Measurements from ENCODE around the gene NUDT14. TPM values are rescaled to one million over a fixed set of nuclear protein-coding genes. Genes with fewer than 3 reads are reported as not detected.

The NUDT14 gene
- total RNA-seq, 1 donor from 2014 or later: 37.4 TPM

DNA sequence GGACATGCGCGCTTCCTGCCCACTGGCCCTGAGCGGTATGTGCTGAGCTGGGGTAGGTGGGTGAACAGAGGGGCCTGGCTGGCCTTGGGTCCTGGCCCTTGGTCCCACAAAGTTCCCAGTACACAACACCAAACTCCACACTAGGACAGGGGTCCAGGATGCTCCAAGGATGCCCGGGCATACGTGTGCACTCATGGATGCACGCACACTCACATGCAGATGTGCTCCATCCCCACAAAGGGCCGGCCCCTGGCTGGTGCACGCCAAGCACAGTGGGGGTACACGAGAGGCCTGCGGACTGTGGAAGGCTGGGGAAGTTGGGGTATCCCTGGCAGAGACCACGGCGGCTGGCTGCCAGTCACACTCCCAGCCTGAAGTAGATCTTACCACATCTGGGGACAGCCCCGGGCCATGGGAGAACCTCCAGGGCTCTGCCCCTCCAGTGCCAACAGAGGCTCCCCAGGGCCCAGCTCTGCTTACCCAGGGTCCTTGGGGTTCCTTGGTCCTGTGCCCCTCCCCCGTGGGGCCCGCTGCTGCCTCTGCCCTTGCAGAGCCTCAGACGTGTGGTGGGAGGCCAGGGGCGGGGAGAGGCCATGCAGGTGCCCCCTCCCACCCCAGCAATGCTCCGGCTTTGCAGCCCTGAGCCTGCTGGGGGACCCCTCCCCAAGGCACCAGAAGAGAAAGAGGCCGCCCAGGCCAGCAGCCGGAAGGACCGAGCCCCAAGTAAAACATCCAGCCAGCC, 24.0 kb upstream of the NUDT14 start:
- Mint-ChIP-seq H3K27me3 (ENCODE audit: low read depth) (no peaks in the 10 kb centered on the region), H3K27ac (ENCODE audit: unreplicated experiment) (no peak overlapping the region), H3K4me3 (ENCODE audit: unreplicated experiment) (no peak overlapping the region), H3K36me3 (ENCODE audit: low read depth) (no peaks in the 10 kb centered on the region), H3K9me3 (ENCODE audit: low read depth) (no peaks in the 10 kb centered on the region), H3K4me1 (ENCODE audit: low read depth) (peaks cover 4% of the 10 kb centered on the region)
- DNase-seq (ENCODE audit: low spot score): no peak
- TF ChIP-seq CTCF (IDR thresholded peaks at IDR 0.05): no peak

DNA sequence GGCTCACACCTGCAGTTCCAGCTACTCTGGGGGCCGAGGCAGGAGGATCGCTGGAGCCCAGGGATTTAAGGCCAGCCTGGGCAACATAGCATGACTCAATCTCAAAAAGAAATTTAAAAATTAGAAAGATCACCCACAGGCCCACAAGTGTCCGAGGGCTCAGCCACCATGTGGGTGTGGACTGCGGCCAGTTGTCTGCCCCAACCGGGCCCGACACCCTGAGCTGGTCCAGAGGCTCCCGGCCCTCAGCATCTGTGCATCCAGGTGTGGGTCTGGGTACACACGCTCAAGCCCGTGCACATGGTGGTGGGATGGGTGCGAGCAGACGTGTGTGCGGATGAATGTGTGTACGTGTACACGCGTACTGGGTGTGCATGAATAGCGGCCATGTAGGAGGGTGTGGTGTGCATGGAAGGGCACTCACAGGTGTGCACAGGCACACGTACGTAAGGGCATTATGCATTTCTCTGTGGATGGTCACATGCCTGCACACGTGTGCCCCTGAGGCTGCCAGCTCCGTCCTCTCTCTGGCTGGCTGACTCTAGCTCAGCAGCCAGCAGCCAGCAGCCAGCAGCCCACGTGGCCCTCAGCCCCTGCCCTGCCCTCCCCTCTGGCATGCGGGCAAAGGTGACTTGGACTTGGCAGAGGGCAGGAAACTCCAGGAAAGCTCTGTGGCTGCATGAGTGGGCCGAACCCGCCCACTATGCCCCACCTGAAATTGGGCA, 23.3 kb upstream of the NUDT14 start:
- H3K4me3 Mint-ChIP-seq (ENCODE audit: unreplicated experiment): no peak overlapping the region
- no peaks in the 10 kb centered on the region for H3K27me3 Mint-ChIP-seq (ENCODE audit: low read depth)
- H3K9me3 Mint-ChIP-seq (ENCODE audit: low read depth): no peaks in the 10 kb centered on the region
- no peak overlapping the region for H3K27ac Mint-ChIP-seq (ENCODE audit: unreplicated experiment)
- H3K4me1 Mint-ChIP-seq (ENCODE audit: low read depth): peaks cover 6% of the 10 kb centered on the region
- H3K36me3 Mint-ChIP-seq (ENCODE audit: low read depth): no peaks in the 10 kb centered on the region
- DNase-seq (ENCODE audit: low spot score): no peak
- no peak for TF ChIP-seq CTCF (IDR thresholded peaks at IDR 0.05)

GRCh38 chr14:105203701-105204100, 22.6 kb upstream of the NUDT14 start:
- H3K27ac Mint-ChIP-seq (ENCODE audit: unreplicated experiment): no peak overlapping the region
- H3K4me3 Mint-ChIP-seq (ENCODE audit: unreplicated experiment): no peak overlapping the region
- DNase-seq (ENCODE audit: low spot score): no peak
- no peaks in the 10 kb centered on the region for H3K36me3 Mint-ChIP-seq (ENCODE audit: low read depth)
- peaks cover 13% of the 10 kb centered on the region for H3K4me1 Mint-ChIP-seq (ENCODE audit: low read depth)
- H3K27me3 Mint-ChIP-seq (ENCODE audit: low read depth): no peaks in the 10 kb centered on the region
- no peak for TF ChIP-seq CTCF (IDR thresholded peaks at IDR 0.05)
- no peaks in the 10 kb centered on the region for H3K9me3 Mint-ChIP-seq (ENCODE audit: low read depth)

DNA sequence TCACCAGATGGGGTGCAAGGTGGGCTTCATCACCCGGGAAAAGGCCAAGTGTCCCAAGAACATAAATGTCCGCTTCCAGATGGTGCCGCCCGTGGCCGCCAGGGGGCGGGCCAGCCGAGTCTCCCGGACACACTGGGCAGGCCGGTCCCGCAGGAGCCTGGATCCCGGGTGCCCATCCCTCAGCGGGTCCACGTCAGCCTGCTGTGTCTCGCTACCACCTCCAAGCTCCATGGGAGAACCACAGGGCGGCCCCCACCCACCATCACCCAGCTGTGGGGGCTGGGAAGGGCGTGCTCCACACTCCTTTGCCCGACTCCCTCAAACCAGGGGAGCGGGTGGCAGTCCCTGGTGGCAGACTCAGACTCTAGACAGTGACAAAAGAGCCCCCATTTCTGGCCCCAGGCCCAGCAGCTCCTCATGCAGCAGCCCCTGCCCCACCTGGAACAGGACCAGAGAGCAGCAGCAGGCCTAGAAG, 22.0 kb upstream of the NUDT14 start:
- H3K36me3 Mint-ChIP-seq (ENCODE audit: low read depth): no peaks in the 10 kb centered on the region
- DNase-seq (ENCODE audit: low spot score): no peak
- H3K27ac Mint-ChIP-seq (ENCODE audit: unreplicated experiment): no peak overlapping the region
- peaks cover 2% of the 10 kb centered on the region for H3K27me3 Mint-ChIP-seq (ENCODE audit: low read depth)
- TF ChIP-seq CTCF (IDR thresholded peaks at IDR 0.05): peak; percentile 96
- H3K4me3 Mint-ChIP-seq (ENCODE audit: unreplicated experiment): no peak overlapping the region
- peaks cover 13% of the 10 kb centered on the region for H3K4me1 Mint-ChIP-seq (ENCODE audit: low read depth)
- no peaks in the 10 kb centered on the region for H3K9me3 Mint-ChIP-seq (ENCODE audit: low read depth)

DNA sequence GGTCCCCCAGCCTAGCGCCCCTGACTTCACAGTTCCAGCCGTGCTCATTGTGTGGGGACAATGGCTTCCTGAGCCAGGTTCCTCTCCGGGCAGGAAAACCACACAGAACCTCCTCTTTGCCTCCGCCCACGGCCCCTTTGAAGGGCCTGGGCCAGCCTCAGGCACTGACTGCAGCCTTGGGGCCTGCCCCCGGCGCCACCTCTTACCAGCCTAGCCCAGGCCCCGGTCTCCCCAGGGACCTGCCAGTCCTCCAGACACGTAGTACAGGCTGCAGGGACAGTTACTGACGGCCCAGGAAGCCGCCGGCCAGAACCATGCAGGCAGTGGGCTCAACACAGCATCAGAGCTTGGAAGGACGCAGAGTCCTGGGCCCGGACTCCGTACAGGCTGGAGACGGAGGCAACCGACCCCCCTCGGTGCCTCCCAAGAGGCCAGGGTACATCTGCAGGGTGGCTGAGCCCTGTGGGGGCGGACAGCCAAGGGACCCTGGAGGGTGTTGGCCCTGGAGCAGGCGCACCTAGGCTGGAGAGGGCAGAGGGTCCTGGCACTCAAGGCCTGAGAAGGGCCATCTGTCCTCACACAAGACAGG, 20.9 kb upstream of the NUDT14 start:
- H3K27me3 Mint-ChIP-seq (ENCODE audit: low read depth): peaks cover 3% of the 10 kb centered on the region
- DNase-seq (ENCODE audit: low spot score): no peak
- peaks cover 20% of the 10 kb centered on the region for H3K4me1 Mint-ChIP-seq (ENCODE audit: low read depth)
- H3K4me3 Mint-ChIP-seq (ENCODE audit: unreplicated experiment): no peak overlapping the region
- H3K36me3 Mint-ChIP-seq (ENCODE audit: low read depth): no peaks in the 10 kb centered on the region
- H3K9me3 Mint-ChIP-seq (ENCODE audit: low read depth): no peaks in the 10 kb centered on the region
- no peak for TF ChIP-seq CTCF (IDR thresholded peaks at IDR 0.05)
- no peak overlapping the region for H3K27ac Mint-ChIP-seq (ENCODE audit: unreplicated experiment)

Data from chondrocyte (in vitro differentiated cells).